Ovary (tissue), 3 donors: ENCODE measurements around the gene IRF9.

Experiments
- CTCF ChIP-seq, 3 donors: fragments of 450-650 bp in 2 of 3; fragments of 200-600 bp in 1 of 3; IDR thresholded peaks; one replicate each; pipeline versions ENCODE4 v1.5.1 to v1.8.0; 2016 to 2022; ENCODE audit warnings: antibody characterized with exemption in 3 of 3, mild to moderate bottlenecking in 1 of 3
- EP300 ChIP-seq: sonication (generic); formaldehyde crosslinking; IDR thresholded peaks from one replicate; pipeline ENCODE4 v1.6.1; 2017; ENCODE audit warnings: antibody characterized with exemption
- POLR2A ChIP-seq: fragments of 450-650 bp; IDR thresholded peaks from one replicate; pipeline ENCODE4 v1.6.1; 2017; ENCODE audit warnings: antibody characterized with exemption, mild to moderate bottlenecking, moderate library complexity
- donor health status: DM: no; HTN: no; CAD: no.

GRCh38 chr14:24119691-24120090 is 41.4 kb upstream of the IRF9 start:
- no peak for TF ChIP-seq CTCF (IDR thresholded peaks at IDR 0.05)
- TF ChIP-seq POLR2A = no peak
- TF ChIP-seq EP300 = no peak
